Caco-2 (cell line): Measurements from ENCODE around the gene TIFAB. TPM values are rescaled to one million over a fixed set of nuclear protein-coding genes. Genes with fewer than 3 reads are reported as not detected.

Experiments used
- BruUV-seq: library from RNA; stranded (reverse); fragments of 400-500 nt; replicated peaks from 2 replicates; lab custom pipeline; 2021; lab: Mats Ljungman, UMichigan
- CTCF ChIA-PET: fragments of 300-600 bp; sonication (Branson Sonifier 250); formaldehyde crosslinking; loops from one replicate; lab custom pipeline; 2022; ENCODE audit warnings: antibody characterized with exemption; lab: Charles Lee
- POLR2A ChIA-PET: fragments of 300-600 bp; sonication (Branson Sonifier 250); formaldehyde crosslinking; loops from one replicate; lab custom pipeline; 2022; ENCODE audit warnings: antibody characterized with exemption; lab: Charles Lee
- DNase-seq, 2 experiments: peaks; one replicate each; pipeline versions ENCODE4 v3.0.0 to v3.0.0-alpha.2; 2020 to 2022
- H3K27me3 ChIP-seq: replicated peaks from 2 replicates; pipeline ENCODE4 v1.6.0; 2011; ENCODE audit warnings: low read length; ENCODE audit not compliant: control insufficient read depth, insufficient read depth
- H3K36me3 ChIP-seq: 2 replicates; pipeline ENCODE4 v1.5.1; 2011; ENCODE audit warnings: low read length; ENCODE audit not compliant: control insufficient read depth, insufficient read depth
- H3K4me1 ChIP-seq: fragments of 250-450 bp; sonication (Bioruptor Pico); 2 replicates; pipeline ENCODE4 v1.5.1; 2020; ENCODE audit warnings: mild to moderate bottlenecking
- H3K4me3 ChIP-seq: 2 replicates; pipeline ENCODE4 v1.5.1; 2011; ENCODE audit warnings: low read depth, mild to moderate bottlenecking, control low read depth, low read length
- H3K9me3 ChIP-seq: fragments of 250-450 bp; sonication (Bioruptor Pico); 2 replicates; pipeline ENCODE4 v1.5.1; 2020; ENCODE audit warnings: mild to moderate bottlenecking, moderate library complexity
- H3K27ac Mint-ChIP-seq: one replicate; pipeline ENCODE4 v1.8.0; 2022; ENCODE audit warnings: mixed read lengths; ENCODE audit not compliant: unreplicated experiment
- H3K27me3 Mint-ChIP-seq: one replicate; pipeline ENCODE4 v1.8.0; 2022; ENCODE audit warnings: mixed read lengths; ENCODE audit not compliant: insufficient read depth, unreplicated experiment
- H3K36me3 Mint-ChIP-seq: one replicate; pipeline ENCODE4 v1.8.0; 2022; ENCODE audit warnings: mild to moderate bottlenecking, mixed read lengths; ENCODE audit not compliant: insufficient read depth, unreplicated experiment
- H3K4me1 Mint-ChIP-seq: one replicate; pipeline ENCODE4 v1.8.0; 2022; ENCODE audit warnings: low read depth, mixed read lengths; ENCODE audit not compliant: unreplicated experiment
- H3K4me3 Mint-ChIP-seq: one replicate; pipeline ENCODE4 v1.8.0; 2022; ENCODE audit warnings: mild to moderate bottlenecking, moderate library complexity, mixed read lengths; ENCODE audit not compliant: unreplicated experiment
- H3K9me3 Mint-ChIP-seq: one replicate; pipeline ENCODE4 v1.8.0; 2022; ENCODE audit warnings: mixed read lengths; ENCODE audit not compliant: unreplicated experiment
- CTCF ChIP-seq, 2 experiments: fragments of 200-600 bp in 1 of 2; IDR thresholded peaks; 1 replicate in 1 of 2; 2 replicates in 1 of 2; pipeline versions ENCODE4 v1.5.1 to v1.8.0; 2011 to 2022; ENCODE audit warnings: antibody characterized with exemption in 1 of 2, control low read depth in 1 of 2, inconsistent platforms in 1 of 2, low read depth in 1 of 2, low read length in 1 of 2, mild to moderate bottlenecking in 1 of 2, moderate library complexity in 1 of 2; ENCODE audit not compliant: insufficient read depth in 1 of 2, severe bottlenecking in 1 of 2, unreplicated experiment in 1 of 2
- intact Hi-C: fragments of 100-400 bp; cut with micrococcal nuclease; formaldehyde crosslinking; loops from one replicate; pipeline ENCODE4 v1.10.0; 2022; ENCODE audit not compliant: unreplicated experiment
- total RNA-seq: library from RNA; stranded (reverse); gene quantifications from 2 replicates; pipeline ENCODE4 v1.2.3, GENCODE V29; 2022

The TIFAB gene
- total RNA-seq, 1 experiment from 2014 or later, result not detected

DNA sequence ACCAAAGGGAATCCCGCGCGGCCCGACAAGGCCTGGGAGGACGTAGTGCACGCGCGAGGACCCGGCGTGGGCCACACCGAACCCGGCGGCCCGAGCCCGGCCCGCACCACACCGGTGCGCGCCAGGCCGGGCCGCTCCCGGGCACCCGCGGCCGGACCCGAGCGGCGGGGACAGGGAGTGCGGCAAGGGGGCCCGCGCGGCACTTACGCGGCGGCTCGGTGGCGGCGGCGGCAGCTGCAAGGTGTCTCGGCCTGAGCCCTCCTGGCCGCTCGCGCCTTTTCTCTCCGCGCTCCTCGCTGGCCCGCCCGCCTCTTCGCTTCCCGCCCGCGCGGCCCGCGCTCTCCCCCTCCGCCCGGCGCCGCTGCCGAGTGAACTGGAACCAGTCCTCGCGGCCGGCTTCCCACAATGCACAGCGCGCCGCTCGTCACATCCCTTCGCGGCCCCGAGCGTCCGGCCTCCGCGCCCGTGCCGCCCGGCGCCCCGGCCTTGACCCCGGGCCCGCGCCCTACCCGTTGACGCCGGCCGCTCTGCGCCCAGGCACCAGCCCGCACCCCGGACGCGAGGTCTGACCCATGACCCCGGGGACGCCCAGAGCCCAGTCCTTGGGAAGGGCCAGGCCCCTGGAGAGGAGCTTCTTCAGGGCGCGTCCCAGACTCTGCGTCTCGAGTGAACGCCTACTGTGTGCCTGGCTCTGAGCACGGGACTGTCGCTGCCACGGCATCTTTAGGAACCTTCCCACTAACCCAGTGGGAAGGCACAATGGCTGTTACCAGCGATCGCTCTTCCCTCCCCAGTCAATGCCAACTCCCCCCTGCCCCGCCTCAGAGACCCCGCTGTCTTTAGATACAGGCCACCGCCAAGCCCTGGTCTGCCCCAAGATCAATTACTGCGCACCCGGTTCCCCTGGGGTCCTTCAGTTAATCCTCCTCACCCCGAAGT, 53.0 kb downstream of the TIFAB start, which contains the start of gene MACROH2A1:
Gene MACROH2A1, minus strand, starts transcription at position 377 of the 939 bp plus-strand sequence. CDS start 10,138 bp downstream, outside the sequence.
- Mint-ChIP-seq H3K4me1 (peaks cover 36% of the 10 kb centered on the region), H3K4me3 (peak within 1 kb of the TSS; percentile 88), H3K36me3 (peaks cover 23% of the 10 kb centered on the region), H3K9me3 (no peaks in the 10 kb centered on the region), H3K27ac (peak within 1 kb of the TSS; percentile 91), H3K27me3 (no peaks in the 10 kb centered on the region)
- BruUV-seq, result TSS peak; percentile 59
- intact Hi-C loops, result no loop called here
- Histone ChIP-seq H3K4me3 (peak within 1 kb of the TSS; percentile 73), H3K36me3 (no peaks in the 10 kb centered on the region), H3K9me3 (no peaks in the 10 kb centered on the region), H3K4me1 (peaks cover 30% of the 10 kb centered on the region), H3K27me3 (no peaks in the 10 kb centered on the region)
- CTCF ChIA-PET, result interaction anchor here (0.6 to 1.4 kb wide), 2 partner anchors 24 to 27 kb away, joined by 3 read pairs; no protein-coding TSS in a partner anchor
- POLR2A ChIA-PET, result no interaction called here
- peak; percentile 84 to 90 for DNase-seq
- no peak for TF ChIP-seq CTCF (IDR thresholded peaks at IDR 0.05; ENCODE audit: insufficient read depth in 1 of 2, low read depth in 1 of 2, low read length in 1 of 2, severe bottlenecking in 1 of 2, unreplicated experiment in 1 of 2)

- peaks cover 36% of the 10 kb centered on the region for H3K4me1 Mint-ChIP-seq
Measured at GRCh38 chr5:135398160-135398854, 53.8 kb downstream of the TIFAB start.

More at GRCh38 chr5:135398160-135398854, 53.8 kb downstream of the TIFAB start:
- H3K4me3 ChIP-seq, result peak overlapping the region; percentile 73
- no TSS peak for BruUV-seq
- H3K36me3 ChIP-seq, result no peaks in the 10 kb centered on the region
- Mint-ChIP-seq H3K36me3 (peaks cover 23% of the 10 kb centered on the region), H3K4me3 (peak overlapping the region; percentile 88), H3K27me3 (no peaks in the 10 kb centered on the region), H3K9me3 (no peaks in the 10 kb centered on the region), H3K27ac (peak overlapping the region; percentile 91)
- intact Hi-C loops, result no loop called here
- ChIA-PET CTCF (interaction anchor here (1.4 kb wide), 1 partner anchor 28 kb away, joined by 3 read pairs; no protein-coding TSS in a partner anchor), POLR2A (no interaction called here)
- TF ChIP-seq CTCF (IDR thresholded peaks at IDR 0.05; ENCODE audit: insufficient read depth in 1 of 2, low read depth in 1 of 2, low read length in 1 of 2, severe bottlenecking in 1 of 2, unreplicated experiment in 1 of 2), result no peak
- H3K4me1 ChIP-seq, result peaks cover 30% of the 10 kb centered on the region
- H3K27me3 ChIP-seq, result no peaks in the 10 kb centered on the region
- peak; percentile 63 to 76 for DNase-seq
- H3K9me3 ChIP-seq, result no peaks in the 10 kb centered on the region

Other genes with a start within 250 kb of the TIFAB start
- gene MACROH2A1, start 53.1 kb downstream of the TIFAB start, total RNA-seq, result 236 and 269 TPM in 2 replicates
- not detected in 2 replicates for gene DCANP1, start 5.0 kb downstream of the TIFAB start, total RNA-seq
- gene NEUROG1, start 83.6 kb upstream of the TIFAB start, total RNA-seq, result not detected in 2 replicates
- gene CXCL14, start 126.6 kb upstream of the TIFAB start, total RNA-seq, result not detected in 2 replicates